Spleen (tissue), 7 donors: ENCODE results near the gene ANHX.

ENCODE experiments used
- POLR2A ChIP-seq, 3 donors: fragments of 450-650 bp; IDR thresholded peaks; one replicate each; pipeline ENCODE4 v1.5.1; 2017; ENCODE audit warnings: antibody characterized with exemption in 3 of 3, mild to moderate bottlenecking in 1 of 3
- POLR2AphosphoS5 ChIP-seq, 3 donors: sonication (generic); formaldehyde crosslinking; IDR thresholded peaks; one replicate each; pipeline ENCODE4 v1.5.1; 2017; ENCODE audit warnings: antibody characterized with exemption in 3 of 3
- TF ChIP-seq, protein P1 (sequence below), 11 experiments: fragments of 200-600 bp in 7 of 11; fragments of 450-650 bp in 4 of 11; sonication (generic) in 4 of 11; IDR thresholded peaks in 8 of 11; conservative IDR thresholded peaks in 3 of 11; 1 replicate in 7 of 11; 2 replicates in 4 of 11; pipeline versions ENCODE4 v1.4.0 to v1.8.0; 2016 to 2021; ENCODE audit warnings: antibody characterized with exemption in 11 of 11, inconsistent platforms in 4 of 11, mild to moderate bottlenecking in 1 of 11
- donor health status: DM: no; HTN: no; CAD: no; lungs with moderate emphysema.
- donor health status: DM: no; HTN: no; CAD: no.
- donor health status: DM: no; HTN: no; CAD: no.

DNA sequence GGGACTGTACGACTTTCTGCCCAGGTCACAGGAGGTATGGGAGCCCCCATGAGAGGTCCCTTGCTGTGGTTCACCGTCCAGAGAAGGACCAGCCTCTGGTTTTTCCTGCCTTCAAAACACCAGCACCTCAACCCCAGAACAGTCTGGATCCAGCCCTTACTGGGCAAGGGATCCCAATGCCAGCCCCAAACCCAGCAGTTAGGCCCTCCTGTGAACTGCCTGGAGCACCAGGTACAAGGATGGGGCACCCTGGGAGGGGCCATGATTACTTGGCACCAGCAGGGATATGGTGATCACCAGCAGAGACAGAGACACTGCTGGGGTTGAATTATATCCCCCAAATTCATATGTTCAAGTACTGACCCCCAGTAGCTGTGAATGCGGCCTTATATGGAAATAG is 20.0 kb downstream of the ANHX start:
- TF ChIP-seq, protein P1, sequence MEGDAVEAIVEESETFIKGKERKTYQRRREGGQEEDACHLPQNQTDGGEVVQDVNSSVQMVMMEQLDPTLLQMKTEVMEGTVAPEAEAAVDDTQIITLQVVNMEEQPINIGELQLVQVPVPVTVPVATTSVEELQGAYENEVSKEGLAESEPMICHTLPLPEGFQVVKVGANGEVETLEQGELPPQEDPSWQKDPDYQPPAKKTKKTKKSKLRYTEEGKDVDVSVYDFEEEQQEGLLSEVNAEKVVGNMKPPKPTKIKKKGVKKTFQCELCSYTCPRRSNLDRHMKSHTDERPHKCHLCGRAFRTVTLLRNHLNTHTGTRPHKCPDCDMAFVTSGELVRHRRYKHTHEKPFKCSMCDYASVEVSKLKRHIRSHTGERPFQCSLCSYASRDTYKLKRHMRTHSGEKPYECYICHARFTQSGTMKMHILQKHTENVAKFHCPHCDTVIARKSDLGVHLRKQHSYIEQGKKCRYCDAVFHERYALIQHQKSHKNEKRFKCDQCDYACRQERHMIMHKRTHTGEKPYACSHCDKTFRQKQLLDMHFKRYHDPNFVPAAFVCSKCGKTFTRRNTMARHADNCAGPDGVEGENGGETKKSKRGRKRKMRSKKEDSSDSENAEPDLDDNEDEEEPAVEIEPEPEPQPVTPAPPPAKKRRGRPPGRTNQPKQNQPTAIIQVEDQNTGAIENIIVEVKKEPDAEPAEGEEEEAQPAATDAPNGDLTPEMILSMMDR (IDR thresholded peaks at IDR 0.05 in 8 of 11, conservative IDR thresholded peaks at IDR 0.05 in 3 of 11) = no peak
- TF ChIP-seq POLR2A (IDR thresholded peaks at IDR 0.05) (no peak), POLR2AphosphoS5 (IDR thresholded peaks at IDR 0.05) (no peak)
